NCI-H128 (cell line): ENCODE data around the gene OGFOD1.

ENCODE experiments used
- DNase-seq: peaks from one replicate; lab custom pipeline; 2025; ENCODE audit not compliant: unreplicated experiment; lab: John Stamatoyannopoulos, UW

The OGFOD1 gene

DNA sequence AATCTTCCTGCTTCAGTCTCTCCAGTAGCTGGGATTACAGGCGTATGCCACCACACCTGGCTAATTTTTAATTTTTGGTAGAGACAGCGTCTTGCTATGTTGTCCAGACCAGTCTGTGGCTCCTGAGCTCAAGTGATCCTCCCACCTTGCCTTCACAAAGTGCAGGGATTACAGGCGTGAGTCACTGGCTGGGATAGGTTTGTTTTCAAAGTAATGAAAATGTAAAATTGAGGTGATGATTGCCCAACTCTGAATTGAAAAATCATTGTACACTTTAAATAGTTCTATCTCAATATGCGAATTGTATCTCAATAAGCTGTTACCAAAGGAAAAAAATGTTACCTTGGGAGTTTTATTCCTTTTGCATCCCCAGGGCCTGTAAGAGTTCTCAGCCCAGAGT, 24.8 kb upstream of the OGFOD1 start:
- DNase-seq: no peak

DNA sequence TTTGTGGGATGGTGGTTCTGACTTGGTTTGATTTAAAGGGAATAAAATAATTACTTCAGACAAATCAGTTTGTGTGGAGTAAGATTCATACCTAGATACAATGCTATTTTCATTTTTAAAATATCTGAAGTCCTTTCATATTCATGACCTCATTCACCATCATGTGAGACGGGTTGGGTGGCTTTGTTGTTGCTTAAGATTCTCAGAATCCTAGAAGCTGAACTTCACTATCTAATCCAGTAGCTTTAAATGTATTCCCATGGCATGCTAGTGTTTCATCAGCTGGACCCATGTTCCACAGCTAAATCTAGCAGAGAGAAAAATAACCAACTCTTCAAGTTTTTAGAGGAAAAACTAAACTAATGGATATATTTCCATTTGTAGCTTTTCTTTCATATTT, 23.3 kb upstream of the OGFOD1 start:
- no peak for DNase-seq

DNA sequence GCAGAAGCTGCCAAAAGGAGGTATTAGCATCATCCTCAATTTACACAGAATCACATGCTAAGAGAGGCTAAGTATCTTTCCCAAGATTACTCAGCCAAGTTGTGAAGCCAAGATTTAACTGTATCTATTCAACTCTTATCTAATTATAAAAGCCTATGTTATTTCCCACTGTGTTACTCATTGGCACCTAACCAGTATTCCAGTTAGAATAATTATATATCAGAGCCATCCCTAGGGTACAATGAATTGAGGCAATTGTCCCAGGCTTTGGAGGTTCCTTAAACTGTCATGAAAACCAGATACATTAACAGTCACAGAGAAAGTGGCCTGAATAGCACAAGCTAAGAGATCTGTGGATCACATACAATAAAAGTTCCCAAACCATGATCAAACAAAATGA, 15.1 kb upstream of the OGFOD1 start:
- no peak for DNase-seq

DNA sequence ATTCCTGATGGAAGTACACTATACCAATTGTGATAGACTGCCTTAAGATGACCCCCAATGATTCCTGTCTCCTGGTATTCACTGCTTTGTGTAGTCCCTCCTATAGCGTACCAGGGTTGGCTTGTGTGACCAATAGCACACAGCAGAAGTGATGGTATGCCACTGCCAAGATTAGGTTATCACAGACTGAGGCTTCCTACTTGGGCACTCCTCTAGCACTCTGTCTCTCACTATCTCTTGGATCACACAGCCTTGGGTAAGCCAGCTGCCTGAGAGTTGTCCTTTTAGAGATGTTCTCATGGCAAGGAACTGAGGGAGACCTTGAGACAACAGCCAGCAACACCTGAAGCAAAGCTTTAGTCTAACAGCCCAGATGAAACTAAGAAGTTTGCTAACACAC, 13.3 kb upstream of the OGFOD1 start:
- DNase-seq: no peak

DNA sequence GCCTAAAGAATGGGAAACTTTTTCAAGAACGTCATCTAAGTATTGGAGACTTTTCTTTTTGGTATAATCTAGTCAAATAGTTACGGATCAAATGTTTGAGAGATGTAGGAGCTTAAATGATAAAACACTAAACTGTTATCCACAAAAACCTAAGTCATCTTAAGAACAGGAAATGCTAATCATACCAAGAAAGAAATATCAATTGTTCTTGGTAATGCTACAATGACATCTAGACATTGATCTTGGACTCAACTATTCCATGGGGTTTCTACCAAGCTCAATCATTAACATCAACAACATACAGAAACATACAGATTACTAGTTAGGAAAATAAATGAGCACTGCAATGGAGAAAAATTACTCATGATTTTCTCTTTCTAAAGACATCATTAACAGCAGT, 4.1 kb upstream of the OGFOD1 start:
- DNase-seq: no peak

DNA sequence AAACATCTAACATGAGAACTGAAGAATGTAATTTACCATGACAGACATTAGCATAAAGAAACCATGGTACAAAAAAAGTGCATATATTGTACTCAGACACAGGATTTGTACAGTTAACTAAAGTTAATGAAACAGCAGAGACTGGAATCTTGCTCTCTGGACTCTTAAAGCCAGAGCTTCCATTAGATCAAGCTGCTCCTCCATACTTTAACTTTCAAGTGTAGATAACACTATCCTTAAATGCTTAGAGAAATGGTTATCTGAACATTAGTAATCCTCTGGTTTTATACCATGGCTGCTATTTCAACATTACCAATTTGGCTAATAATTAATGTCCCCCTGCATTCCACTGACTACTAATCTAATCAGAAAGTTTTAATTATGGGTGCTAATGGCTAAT, 3.3 kb upstream of the OGFOD1 start:
- no peak for DNase-seq

DNA sequence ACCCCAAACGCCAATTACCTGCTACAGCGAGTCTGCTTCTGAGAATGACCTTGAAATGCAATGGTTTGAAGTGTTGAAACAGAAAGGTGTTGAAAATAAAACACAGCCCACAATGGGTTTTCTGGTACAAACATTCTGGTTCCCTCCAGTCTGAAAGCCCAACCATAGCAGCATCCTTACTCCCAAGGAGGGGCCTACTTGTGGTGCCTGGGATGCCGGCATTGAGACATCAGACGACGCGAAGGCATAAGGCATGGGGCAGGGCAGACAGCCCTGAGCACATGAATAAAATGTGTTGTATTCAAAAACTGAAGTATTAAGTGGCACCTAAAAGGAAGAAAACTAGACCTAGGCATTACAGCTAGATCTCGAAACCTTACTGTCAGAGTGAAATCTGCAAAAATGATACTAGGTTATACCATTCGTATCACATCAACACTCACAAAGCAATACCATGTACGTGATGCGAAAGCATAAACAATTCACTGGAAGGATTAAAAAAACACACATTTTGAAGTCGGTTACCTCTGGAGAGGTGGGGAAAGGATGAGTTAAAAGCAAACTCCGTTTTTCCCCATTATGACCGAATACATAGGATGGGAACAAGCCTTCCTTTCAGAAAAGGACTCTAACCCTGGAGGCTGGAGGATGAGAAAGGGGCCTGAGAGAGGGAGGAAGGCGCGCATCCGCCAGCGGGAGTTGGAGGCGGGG, 924 bp upstream of the OGFOD1 start:
- DNase-seq: no peak

DNA sequence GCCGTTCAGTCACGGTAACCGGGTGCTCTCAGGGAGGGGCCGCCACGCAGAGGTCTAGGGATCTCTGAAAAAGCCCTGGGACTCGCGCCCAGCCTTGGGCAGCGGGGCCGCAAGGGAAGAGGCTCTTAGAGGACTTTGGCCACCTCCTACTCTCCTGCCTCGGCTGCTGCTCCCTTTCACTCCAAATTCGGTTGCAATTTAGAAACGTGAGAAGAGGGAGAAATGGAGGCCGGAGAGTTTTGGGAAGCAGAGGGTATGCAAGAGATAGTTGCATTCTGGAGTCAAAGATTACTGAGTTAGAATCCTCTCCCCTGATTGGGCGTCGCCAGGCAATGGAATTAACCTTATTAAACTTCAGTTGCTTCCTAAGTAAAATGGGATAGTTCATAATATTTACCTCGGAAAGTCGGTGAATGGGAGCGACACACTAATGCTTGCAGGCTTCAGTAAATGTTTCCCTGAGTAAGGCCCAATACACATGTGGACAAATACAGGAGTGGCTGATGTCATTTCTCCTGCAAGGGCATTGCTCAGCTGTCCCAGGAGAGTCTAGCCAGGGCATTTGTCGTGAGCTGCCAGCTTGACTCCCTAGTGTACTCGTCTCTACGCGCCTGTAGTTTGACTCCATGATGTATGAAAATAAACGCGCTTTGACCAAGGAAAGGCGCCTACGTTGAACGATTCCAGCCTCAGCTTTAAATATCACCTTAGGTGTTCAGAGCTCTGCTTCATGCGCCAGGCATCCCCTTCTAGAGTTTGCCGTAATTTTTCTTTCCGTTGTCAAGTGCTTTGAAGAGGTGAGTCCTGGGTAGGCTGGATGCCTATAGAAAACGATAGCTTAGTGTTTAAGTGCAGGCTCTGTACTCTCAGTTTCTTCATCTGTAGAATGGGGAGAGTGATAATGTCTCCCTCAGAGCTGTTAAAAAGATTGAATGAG, 667 bp downstream of the OGFOD1 start:
- DNase-seq: no peak

DNA sequence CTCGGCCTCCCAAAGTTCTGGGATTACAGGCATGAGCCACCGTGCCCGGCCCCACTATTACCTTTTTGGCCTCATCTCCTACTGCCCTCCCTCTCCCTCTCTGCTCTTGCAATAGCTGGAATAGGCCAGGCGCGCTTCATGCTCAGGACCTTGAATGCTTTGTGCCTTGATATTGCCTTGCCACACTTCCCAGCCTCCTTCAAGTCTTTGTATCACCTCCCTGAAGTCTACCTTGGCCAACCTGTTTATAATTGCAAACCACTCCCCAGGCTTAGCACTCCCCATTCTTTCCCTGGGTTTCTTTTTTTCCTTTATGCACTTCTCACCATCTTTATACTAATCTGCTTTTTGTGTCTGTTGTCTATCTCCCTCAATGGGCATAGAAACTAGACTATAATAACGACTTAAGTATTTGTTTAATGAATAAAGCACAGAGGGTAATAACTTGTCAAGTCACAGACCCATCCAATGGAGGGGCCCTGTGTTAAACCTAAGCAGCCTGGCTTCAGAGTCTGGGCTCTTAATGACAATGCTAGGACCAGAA, 6.6 kb downstream of the OGFOD1 start:
- no peak for DNase-seq

DNA sequence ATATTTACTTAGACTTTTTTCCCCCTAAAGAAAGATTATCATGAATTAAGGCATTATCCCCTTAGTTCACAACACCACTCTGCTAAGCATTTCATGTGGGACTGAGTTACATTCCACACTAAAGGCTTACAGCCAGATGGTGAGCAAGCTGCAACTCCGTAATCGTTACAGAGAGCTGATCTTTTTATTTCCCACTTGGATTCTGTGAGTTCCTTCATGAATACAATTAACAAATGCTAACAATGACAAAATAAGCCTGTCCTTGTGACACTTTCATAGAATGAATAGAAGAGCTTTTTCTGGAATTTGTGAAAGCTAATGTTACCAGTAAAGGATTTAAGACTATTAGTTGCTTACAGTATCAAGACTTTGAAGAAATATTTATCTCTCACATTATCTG, 8.7 kb downstream of the OGFOD1 start:
- DNase-seq: no peak

DNA sequence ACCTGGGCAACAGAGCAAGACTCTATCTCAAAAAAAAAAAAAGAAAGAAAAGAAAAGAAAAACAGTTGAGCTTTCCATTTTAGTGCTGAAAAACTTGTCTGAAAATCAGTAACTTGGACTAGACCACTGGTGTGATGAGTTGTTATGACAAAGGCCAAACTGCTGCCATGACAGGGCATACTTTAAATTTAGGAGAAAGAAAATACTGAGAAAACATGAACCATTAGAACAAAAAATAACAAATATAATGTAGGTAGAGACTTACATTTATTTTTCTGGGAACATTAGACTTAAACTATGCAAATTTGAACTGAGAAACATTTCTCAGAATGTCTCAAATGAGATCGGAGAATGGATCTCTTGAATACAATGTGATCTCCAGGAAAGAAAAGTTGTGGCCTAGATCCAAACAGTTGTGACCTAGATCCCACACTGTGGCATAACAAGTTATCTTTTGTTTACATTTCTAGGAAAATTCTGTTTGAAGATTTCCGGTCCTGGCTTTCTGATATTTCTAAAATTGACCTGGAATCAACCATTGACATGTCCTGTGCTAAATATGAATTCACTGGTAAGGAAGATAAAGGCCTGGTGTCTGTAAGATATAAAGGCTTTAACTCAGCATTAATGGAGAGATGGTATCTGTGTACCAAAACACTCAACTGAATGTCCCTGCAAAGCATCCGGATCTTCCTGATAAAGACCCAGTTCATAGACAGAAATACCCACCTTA, 10.9 kb downstream of the OGFOD1 start:
- DNase-seq: no peak

DNA sequence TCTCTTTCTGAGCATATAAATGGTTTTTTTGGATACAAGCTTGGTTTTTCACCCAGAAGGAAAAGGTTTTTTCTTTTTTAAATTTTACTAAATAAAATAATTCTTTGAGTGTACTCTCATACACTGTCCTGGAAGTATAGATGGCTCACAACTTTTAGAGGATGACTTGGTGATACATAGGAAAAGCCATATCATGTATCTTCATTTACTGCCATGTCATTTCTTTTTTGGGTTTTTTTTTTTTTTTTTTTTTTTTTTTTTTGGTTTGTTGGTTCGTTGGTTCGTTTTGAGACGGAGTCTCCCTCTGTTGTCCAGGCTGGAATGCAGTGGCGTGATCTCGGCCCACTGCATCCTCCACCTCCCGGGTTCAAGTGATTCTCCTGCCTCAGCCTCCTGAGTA, 11.8 kb downstream of the OGFOD1 start:
- no peak for DNase-seq

DNA sequence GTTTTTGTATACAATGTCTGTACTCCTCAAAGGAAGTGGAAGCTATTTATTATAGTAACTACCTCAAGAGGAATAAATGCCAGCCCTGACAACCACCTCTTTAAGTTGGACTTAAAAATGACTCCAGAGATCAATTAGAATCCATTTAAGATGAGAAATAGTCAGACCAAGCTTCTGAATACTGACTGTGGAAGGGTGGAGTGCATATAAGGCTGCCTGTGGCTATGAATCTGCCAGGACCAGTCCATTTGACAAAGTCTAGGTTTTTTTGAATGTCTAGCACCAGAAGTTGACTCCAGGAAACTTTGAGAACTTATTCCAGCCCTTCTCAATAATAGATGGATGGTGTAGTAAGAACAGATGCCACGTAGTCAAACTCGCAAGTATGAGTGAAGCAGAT, 15.0 kb downstream of the OGFOD1 start:
- no peak for DNase-seq

DNA sequence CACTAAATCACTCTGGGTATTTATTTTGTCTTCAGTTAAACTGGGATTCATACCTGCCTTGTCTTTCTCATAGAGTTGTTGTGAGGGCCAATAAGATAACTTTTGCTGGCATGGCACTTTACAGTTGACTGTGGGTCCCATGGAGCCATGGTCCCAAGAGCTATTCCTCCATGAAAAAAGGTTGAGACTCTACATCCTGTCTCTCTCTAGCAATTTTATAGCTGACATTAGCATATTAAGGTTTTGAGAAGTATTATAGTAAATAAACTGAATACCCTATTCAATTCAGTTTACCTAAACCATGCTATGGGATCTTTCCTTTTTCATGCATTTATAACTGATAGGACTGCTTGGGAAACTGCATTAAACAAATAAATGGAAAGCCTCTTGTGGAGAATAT, 17.4 kb downstream of the OGFOD1 start:
- DNase-seq: no peak

DNA sequence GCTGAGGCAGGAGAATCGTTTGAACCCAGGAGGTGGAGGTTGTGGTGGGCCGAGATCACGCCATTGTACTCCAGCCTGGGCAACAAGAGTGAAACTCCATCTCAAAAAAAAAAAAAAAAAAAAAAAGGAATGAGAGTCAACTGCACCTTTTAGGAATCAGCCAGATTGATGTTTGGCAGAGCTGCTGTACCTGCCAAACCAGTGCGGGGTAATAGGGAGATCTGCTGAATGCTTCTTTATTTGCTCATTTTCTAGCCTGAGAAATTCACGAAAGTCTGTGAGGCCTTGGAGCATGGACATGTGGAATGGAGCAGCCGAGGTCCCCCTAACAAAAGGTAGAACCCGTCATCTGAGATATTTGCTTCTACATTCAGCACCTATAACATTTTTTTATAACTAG, 18.4 kb downstream of the OGFOD1 start:
- no peak for DNase-seq

DNA sequence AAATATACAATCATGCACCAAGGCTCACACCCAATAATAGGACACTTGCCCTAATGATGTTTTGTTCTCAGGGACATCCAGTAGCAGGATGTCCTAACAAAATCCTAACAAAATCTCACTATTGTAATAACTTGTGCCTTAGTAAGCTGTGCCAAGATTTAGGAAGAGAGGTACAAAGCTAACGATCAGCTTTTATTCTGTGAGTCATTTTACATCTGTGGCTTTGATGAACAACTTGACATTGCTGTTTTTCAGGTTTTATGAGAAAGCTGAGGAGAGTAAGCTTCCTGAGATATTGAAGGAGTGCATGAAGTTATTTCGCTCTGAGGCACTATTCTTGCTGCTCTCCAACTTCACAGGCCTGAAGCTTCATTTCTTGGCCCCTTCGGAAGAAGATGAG, 18.9 kb downstream of the OGFOD1 start:
- DNase-seq: no peak

DNA sequence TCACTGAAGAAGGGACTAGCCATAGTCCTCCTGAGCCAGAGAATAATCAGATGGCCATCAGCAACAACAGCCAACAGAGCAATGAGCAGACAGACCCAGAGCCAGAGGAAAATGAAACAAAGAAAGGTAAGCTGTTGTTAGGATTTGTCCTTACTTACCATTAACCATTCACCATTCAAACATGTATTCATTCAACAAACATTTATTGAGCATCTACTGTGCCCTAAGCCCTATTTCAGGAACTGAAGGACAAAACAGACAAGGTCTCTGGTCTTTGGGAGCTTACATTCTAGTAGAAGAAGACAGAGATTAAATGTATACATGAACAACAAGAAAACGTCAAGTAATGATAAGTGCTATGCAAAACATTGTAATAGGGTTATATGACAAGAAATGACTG, 19.3 kb downstream of the OGFOD1 start:
- DNase-seq: no peak

DNA sequence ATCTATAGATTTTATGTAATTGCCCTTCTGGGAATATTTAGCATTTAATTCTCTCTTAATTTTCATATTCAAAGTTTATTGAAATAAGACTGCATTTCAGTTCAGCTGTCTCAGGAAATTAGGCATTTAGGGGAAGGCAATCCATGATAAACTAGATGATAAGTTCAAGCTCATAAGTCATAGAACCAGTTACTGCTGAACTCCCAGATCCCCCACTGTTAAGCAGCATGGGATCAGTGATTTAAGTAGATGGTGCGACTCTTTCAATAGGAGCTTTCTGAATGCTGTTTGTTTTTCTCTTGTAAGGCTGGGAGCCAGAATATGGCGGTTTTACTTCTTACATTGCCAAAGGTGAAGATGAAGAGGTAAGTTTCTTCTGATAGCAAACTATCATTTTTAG, 23.8 kb downstream of the OGFOD1 start:
- DNase-seq: no peak

DNA sequence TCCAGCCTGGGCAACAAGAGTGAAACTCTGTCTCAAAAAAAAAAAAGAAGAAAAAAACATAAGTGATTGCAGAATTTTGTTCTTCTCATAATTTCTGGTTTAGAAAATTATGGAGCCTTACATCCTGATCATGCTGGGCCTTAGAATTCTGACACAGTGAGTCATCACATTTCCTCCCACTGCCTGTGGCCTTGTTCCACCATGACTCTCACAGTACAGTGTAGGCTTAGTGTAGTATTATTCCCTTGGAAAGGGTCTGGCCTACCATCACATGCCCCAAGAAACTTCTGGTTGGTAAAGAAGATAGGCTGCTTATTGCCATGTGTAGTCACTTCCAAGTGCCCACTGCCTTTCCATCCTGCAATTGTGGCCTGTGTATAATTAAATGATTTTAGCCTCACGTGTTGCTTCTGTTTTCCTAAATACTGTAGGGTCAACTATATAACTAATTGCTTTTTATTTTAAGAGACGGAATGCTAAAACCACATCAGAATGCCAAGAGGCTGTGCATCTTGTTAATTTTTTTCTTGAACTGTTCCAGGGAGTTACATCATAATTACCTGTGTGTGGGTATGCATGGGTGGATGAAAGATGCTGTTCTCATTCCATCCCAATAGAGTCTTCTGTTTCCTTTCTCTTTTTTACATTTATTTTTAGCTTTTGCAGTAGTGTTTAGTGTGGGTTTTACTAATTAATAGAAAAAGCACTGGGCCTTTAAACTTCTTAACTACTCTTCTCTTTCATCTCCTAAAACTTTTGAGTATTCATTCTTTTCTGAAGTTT, 25.9 kb downstream of the OGFOD1 start:
- no peak for DNase-seq

DNA sequence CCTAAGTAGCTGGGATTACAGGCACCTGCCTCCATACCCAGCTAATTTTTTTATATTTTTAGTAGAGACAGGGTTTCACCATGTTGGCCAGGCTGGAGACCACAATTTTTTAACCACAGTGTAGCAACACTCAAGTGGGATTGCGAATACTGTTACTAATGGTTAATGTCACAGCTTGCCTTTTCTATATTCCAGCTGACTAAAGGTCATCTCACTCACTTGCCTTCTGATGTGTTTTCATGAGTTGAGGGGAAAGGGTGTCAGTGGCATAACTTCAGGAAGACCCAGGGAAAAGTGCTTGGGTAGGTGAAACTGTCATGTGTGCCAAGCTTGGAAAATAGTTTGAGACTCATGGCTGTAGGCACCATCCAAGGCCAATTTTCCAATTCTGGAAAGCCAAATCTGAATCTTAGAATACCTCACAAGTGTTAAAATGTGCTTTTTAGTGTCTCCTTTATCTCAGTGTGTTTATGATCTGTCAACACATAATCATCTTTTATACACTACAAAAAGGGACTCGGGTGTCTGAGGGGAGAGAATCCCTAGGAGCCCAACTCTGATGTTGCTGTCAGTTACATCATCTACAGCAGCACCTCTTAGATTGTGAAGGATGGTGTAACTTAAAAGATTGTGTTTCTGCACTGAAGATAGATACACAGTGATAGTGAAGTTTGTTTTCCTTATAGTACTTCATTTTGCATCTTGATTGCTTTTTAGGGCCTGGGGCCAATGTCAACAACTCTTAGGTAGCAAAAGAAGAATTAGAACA, 27.1 kb downstream of the OGFOD1 start:
- DNase-seq: no peak
